HUES48 (cell line): ENCODE data around the gene CTXND2.

Experiments used
- H3K27ac ChIP-seq: one replicate; pipeline ENCODE4 v1.7.0; 2013; ENCODE audit warnings: low read depth, low read length, inconsistent platforms
- H3K27me3 ChIP-seq: 2 replicates; pipeline ENCODE4 v1.6.1; 2013; ENCODE audit warnings: mild to moderate bottlenecking, low read length; ENCODE audit not compliant: control insufficient read depth, insufficient read depth
- H3K36me3 ChIP-seq: 2 replicates; pipeline ENCODE4 v1.6.1; 2013; ENCODE audit warnings: low read length; ENCODE audit not compliant: control insufficient read depth, insufficient read depth
- H3K4me1 ChIP-seq: 2 replicates; pipeline ENCODE4 v1.6.1; 2013; ENCODE audit warnings: mild to moderate bottlenecking, low read length; ENCODE audit not compliant: control insufficient read depth, insufficient read depth
- H3K4me3 ChIP-seq: 2 replicates; pipeline ENCODE4 v1.5.1; 2013; ENCODE audit warnings: mild to moderate bottlenecking, low read depth, low read length
- H3K9ac ChIP-seq: 2 replicates; pipeline ENCODE4 v1.6.1; 2013; ENCODE audit warnings: mild to moderate bottlenecking, low read depth, low read length, moderate library complexity
- H3K9me3 ChIP-seq: 2 replicates; pipeline ENCODE4 v1.6.1; 2013; ENCODE audit warnings: low read length; ENCODE audit not compliant: control insufficient read depth, insufficient read depth

Gene CTXND2

GRCh38 chr1:150957666-150958065, 70.7 kb downstream of the CTXND2 start:
- Histone ChIP-seq H3K27me3 (no peaks in the 10 kb centered on the region), H3K9ac (no peak overlapping the region), H3K27ac (no peak overlapping the region), H3K4me3 (no peak overlapping the region), H3K9me3 (no peaks in the 10 kb centered on the region), H3K36me3 (peaks cover 89% of the 10 kb centered on the region), H3K4me1 (no peaks in the 10 kb centered on the region)

GRCh38 chr1:150960646-150961045, 73.7 kb downstream of the CTXND2 start:
- H3K27me3 ChIP-seq, result no peaks in the 10 kb centered on the region
- no peak overlapping the region for H3K9ac ChIP-seq
- H3K9me3 ChIP-seq, result no peaks in the 10 kb centered on the region
- no peak overlapping the region for H3K27ac ChIP-seq
- H3K36me3 ChIP-seq, result peaks cover 91% of the 10 kb centered on the region
- no peaks in the 10 kb centered on the region for H3K4me1 ChIP-seq
- no peak overlapping the region for H3K4me3 ChIP-seq

DNA sequence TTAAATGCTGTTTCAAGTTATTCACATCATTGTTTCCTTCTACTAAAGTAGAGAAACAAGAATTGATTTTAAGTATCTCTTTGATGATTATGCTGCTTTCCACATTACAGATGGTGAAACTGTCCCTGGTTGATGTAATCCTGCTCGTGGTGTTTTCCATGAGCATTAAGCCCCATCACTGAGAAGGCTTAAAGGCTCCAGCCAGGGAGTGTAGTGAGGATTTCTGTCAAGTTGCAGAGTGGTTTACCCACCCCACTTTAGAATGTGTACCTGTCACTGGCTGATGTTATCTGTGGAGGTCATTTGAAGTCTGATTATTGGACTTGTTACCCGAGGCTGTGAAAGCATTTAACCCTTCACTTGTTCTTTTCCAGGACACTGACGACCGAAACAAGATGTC, 74.8 kb downstream of the CTXND2 start:
- Histone ChIP-seq H3K4me1 (no peaks in the 10 kb centered on the region), H3K36me3 (peaks cover 94% of the 10 kb centered on the region), H3K9me3 (no peaks in the 10 kb centered on the region), H3K27ac (no peak overlapping the region), H3K4me3 (no peak overlapping the region), H3K9ac (no peak overlapping the region), H3K27me3 (no peaks in the 10 kb centered on the region)
